Measurements from ENCODE around the gene COMMD10. TPM values are rescaled to one million over a fixed set of nuclear protein-coding genes. Genes with fewer than 3 reads are reported as not detected.

Gene COMMD10
- total and polyA plus RNA-seq, 2 of the 8 experiments (the other 6 are each of a cell fraction or from before 2014, with no cell fraction given) = 16.5 to 43.4 TPM

DNA sequence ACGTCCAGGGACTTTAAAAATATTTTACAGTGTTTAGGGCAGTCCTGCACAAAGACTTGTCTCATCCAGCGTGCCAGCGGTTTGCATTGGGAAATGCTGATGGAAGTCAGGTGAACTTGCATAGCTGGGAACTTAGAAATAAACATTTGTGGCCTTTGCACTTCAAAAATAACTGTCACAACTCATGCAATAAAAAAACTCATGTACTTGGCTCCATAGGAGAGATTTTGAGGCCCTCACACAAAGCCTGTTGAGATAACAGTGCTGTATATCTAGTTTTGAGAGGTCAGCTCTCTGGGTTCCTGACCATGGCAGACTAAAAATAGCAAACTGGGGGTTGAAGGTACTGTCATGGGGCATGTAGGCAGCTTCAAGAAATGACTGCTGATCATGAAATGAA, 5.5 kb downstream of the COMMD10 start (continued):
- TF ChIP-seq RNF2 (IDR thresholded peaks at IDR 0.05; ENCODE audit: borderline replicate concordance, low read depth, low read length, missing control alignments, poor library complexity, severe bottlenecking) (no peak), BACH1 (IDR thresholded peaks at IDR 0.05; ENCODE audit: low read length) (no peak), POLR2AphosphoS5 (IDR thresholded peaks at IDR 0.05; ENCODE audit: low read depth, low read length) (no peak), KDM4A (IDR thresholded peaks at IDR 0.05; ENCODE audit: low read depth, low read length, severe bottlenecking) (no peak), KDM5A (IDR thresholded peaks at IDR 0.05; ENCODE audit: low read length) (no peak)
- TF ChIP-seq, protein P1, sequence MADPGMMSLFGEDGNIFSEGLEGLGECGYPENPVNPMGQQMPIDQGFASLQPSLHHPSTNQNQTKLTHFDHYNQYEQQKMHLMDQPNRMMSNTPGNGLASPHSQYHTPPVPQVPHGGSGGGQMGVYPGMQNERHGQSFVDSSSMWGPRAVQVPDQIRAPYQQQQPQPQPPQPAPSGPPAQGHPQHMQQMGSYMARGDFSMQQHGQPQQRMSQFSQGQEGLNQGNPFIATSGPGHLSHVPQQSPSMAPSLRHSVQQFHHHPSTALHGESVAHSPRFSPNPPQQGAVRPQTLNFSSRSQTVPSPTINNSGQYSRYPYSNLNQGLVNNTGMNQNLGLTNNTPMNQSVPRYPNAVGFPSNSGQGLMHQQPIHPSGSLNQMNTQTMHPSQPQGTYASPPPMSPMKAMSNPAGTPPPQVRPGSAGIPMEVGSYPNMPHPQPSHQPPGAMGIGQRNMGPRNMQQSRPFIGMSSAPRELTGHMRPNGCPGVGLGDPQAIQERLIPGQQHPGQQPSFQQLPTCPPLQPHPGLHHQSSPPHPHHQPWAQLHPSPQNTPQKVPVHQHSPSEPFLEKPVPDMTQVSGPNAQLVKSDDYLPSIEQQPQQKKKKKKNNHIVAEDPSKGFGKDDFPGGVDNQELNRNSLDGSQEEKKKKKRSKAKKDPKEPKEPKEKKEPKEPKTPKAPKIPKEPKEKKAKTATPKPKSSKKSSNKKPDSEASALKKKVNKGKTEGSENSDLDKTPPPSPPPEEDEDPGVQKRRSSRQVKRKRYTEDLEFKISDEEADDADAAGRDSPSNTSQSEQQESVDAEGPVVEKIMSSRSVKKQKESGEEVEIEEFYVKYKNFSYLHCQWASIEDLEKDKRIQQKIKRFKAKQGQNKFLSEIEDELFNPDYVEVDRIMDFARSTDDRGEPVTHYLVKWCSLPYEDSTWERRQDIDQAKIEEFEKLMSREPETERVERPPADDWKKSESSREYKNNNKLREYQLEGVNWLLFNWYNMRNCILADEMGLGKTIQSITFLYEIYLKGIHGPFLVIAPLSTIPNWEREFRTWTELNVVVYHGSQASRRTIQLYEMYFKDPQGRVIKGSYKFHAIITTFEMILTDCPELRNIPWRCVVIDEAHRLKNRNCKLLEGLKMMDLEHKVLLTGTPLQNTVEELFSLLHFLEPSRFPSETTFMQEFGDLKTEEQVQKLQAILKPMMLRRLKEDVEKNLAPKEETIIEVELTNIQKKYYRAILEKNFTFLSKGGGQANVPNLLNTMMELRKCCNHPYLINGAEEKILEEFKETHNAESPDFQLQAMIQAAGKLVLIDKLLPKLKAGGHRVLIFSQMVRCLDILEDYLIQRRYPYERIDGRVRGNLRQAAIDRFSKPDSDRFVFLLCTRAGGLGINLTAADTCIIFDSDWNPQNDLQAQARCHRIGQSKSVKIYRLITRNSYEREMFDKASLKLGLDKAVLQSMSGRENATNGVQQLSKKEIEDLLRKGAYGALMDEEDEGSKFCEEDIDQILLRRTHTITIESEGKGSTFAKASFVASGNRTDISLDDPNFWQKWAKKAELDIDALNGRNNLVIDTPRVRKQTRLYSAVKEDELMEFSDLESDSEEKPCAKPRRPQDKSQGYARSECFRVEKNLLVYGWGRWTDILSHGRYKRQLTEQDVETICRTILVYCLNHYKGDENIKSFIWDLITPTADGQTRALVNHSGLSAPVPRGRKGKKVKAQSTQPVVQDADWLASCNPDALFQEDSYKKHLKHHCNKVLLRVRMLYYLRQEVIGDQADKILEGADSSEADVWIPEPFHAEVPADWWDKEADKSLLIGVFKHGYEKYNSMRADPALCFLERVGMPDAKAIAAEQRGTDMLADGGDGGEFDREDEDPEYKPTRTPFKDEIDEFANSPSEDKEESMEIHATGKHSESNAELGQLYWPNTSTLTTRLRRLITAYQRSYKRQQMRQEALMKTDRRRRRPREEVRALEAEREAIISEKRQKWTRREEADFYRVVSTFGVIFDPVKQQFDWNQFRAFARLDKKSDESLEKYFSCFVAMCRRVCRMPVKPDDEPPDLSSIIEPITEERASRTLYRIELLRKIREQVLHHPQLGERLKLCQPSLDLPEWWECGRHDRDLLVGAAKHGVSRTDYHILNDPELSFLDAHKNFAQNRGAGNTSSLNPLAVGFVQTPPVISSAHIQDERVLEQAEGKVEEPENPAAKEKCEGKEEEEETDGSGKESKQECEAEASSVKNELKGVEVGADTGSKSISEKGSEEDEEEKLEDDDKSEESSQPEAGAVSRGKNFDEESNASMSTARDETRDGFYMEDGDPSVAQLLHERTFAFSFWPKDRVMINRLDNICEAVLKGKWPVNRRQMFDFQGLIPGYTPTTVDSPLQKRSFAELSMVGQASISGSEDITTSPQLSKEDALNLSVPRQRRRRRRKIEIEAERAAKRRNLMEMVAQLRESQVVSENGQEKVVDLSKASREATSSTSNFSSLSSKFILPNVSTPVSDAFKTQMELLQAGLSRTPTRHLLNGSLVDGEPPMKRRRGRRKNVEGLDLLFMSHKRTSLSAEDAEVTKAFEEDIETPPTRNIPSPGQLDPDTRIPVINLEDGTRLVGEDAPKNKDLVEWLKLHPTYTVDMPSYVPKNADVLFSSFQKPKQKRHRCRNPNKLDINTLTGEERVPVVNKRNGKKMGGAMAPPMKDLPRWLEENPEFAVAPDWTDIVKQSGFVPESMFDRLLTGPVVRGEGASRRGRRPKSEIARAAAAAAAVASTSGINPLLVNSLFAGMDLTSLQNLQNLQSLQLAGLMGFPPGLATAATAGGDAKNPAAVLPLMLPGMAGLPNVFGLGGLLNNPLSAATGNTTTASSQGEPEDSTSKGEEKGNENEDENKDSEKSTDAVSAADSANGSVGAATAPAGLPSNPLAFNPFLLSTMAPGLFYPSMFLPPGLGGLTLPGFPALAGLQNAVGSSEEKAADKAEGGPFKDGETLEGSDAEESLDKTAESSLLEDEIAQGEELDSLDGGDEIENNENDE (IDR thresholded peaks at IDR 0.05; ENCODE audit: insufficient replicate concordance, low read length) = no peak

All from H1 (cell line).